Measurements from ENCODE around the gene SLC22A5.
"Not testable (repeated sequence)": the region's sequence is repeated elsewhere in the genome, so short reads cannot be mapped to it uniquely, and the experiment has no call there.

SLC22A5 gene

DNA sequence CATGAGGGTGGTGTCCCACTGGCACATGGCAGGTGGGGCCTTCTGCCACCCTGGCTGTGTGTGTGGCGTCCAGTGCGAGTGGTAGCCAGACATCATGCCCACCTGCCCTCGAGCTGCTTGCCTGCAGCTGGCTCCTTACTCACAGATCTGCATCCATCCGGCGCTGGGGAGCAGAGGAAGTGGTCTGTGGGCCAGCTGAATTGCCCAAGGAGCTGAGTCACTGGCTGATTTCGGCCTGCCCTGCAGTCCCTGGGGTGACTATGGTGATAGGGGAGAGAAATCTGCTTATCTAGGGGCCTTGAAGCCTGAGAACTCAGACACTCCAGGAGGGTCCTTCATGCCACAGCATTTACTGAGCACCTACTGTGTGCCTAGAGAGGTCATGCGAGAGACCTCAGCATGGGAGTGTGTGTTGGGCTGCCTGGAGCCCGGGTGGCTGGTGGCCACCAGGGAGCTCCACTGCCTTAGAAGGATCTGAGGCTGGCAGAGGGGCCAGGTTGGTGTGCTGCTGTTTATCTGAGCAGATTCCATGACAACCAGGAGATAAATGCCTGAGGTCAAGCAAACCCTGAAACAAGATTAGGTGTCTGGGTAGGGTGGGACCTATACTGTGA lies 57.1 kb downstream of the SLC22A5 start:
- in situ Hi-C loops (cut with MboI; ENCODE audit: low sequenced_read_pairs), result no loop called here

GRCh38 chr5:132427281-132428146 lies 58.0 kb downstream of the SLC22A5 start:
- in situ Hi-C loops (cut with MboI; ENCODE audit: low sequenced_read_pairs), result no loop called here

DNA sequence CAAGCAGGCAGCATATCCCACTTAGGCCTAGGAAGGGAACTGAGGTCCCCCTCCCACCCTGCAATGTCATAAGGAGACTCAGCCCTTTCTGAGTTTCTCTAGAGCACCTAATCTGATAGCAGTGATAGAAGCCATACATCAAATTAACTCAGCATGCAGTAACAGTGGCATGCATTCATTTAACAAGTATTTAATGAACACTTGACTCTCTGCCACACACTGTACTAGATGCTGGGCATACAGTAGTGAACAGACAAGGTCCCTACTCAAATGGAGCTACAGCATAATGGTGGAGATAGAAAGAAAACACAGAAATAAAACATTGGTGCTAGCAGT lies 58.6 kb downstream of the SLC22A5 start:
- in situ Hi-C loops (cut with MboI; ENCODE audit: low sequenced_read_pairs), result no loop called here

- in situ Hi-C loops (cut with MboI; ENCODE audit: low sequenced_read_pairs), result no loop called here
These were observed 59.3 kb downstream of the SLC22A5 start for GRCh38 chr5:132428484-132429462.

GRCh38 chr5:132429463-132430440 lies 60.2 kb downstream of the SLC22A5 start:
- in situ Hi-C loops (cut with MboI; ENCODE audit: low sequenced_read_pairs), result no loop called here

GRCh38 chr5:132430746-132431145 lies 61.2 kb downstream of the SLC22A5 start:
- in situ Hi-C loops (cut with MboI; ENCODE audit: low sequenced_read_pairs), result no loop called here

- in situ Hi-C loops (cut with MboI; ENCODE audit: low sequenced_read_pairs), result no loop called here
These were observed 62.1 kb downstream of the SLC22A5 start for GRCh38 chr5:132431632-132432031.

DNA sequence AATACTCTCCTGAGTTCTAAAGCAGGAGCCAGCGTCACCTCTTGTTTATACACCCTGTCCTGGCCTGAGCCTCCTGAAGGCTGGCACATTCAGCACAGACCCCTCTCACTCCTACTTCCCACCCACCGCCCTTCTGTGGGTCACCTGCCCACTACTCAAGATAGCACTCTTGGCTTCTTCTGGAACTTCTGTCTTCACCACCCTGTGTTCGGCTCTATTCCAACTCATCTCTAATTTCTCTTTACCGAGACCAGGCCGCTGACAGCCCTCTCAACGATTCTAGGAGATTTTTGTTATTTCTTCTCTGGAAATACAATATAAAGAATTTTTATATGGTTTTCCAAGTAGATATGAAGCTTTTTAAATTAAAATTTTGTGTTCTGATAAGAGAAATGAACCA lies 63.6 kb downstream of the SLC22A5 start:
- in situ Hi-C loops (cut with MboI; ENCODE audit: low sequenced_read_pairs), result no loop called here

GRCh38 chr5:132434416-132435286 lies 65.1 kb downstream of the SLC22A5 start:
- in situ Hi-C loops (cut with MboI; ENCODE audit: low sequenced_read_pairs), result no loop called here

DNA sequence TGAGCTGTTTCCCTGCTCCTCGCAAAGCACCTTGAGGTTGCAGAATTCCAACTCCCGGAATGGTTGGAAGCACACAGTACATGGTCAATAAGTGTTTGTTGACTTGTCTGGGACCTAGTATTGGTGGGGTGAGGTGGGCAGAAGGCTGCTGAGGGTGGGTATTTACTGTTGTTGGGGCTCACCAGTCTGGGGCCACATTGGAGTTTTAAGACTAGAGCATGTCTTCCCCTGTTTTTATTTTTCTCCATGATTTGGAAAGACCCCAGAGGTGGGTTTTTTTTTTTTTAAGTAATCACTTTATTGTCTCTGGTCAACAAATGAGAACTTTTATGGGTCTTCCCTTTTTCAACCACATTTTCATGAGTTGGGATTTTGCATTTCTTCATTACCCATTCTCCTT lies 65.9 kb downstream of the SLC22A5 start:
- in situ Hi-C loops (cut with MboI; ENCODE audit: low sequenced_read_pairs), result no loop called here

DNA sequence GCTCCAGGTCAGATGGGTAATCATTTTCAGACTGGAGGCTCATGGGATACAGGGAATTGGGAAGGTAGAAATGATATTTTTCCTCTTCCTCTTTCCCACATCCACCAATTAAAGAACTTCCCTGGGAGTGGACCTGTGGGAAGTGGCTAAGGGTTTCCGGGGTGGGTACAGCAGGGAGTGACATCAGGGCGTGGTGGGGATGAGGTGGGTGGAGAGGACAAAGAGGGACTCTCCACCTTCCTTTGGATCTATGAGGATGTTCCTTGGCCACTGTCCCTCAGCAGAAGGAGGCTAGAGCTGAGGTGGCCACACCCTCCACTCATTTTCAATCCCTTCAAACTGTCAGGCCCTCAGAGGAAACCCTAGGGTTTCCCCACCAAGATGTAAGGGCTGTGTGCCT lies 66.4 kb downstream of the SLC22A5 start:
- in situ Hi-C loops (cut with MboI; ENCODE audit: low sequenced_read_pairs), result no loop called here

DNA sequence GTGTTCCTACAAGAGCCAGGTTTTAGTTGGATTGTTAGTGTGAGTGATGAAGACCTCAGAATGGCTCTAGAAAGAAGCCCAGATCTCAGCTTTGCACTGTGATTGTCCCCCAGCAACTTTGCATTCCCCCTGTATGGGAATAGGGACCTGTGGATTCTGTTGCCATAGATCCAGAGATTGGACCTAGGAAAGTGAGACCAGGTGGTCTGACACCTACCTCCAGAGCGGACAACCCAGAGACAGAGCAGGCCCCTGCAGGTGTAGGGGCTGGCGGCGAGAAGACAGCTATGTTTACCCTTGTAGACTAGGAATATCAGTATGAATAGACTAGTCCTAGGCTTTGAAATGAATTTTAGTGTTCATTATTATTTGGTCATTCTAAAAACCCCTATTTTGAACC lies 67.4 kb downstream of the SLC22A5 start:
- in situ Hi-C loops (cut with MboI; ENCODE audit: low sequenced_read_pairs), result no loop called here

DNA sequence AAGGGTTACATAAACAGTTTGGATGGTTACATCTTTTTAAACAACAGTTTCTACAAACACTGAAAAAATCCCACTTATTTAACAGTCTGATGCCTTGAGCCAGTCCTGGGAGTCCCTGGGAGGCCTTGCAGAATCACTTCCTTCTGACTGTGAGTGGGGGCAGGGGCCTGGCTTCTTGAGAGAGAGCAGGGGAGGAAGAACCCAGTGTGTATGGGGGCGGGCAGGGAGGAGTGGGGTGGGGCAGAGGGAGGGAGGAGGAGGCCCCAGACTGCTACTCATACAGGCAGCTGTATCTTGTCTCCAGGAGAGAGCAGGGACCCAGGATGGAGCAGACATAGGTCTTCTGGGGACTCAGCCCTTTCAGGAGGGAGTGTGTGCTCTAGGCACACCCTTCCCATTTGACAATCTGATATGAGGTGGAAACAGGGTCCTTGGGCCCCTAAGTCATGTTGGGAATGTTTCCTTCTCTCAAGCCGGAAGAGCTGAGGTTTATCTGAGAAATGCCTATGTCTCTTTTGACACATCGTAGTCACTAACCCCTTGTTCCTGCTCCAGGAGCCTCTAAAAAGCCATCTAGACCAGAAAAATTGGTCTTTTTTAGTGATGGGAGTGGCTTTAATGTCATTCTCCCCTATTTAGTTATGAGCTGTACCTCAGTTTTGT lies 68.2 kb downstream of the SLC22A5 start:
- in situ Hi-C loops (cut with MboI; ENCODE audit: low sequenced_read_pairs), result no loop called here

GRCh38 chr5:132438267-132438645 lies 68.7 kb downstream of the SLC22A5 start:
- in situ Hi-C loops (cut with MboI; ENCODE audit: low sequenced_read_pairs), result not testable (repeated sequence)

DNA sequence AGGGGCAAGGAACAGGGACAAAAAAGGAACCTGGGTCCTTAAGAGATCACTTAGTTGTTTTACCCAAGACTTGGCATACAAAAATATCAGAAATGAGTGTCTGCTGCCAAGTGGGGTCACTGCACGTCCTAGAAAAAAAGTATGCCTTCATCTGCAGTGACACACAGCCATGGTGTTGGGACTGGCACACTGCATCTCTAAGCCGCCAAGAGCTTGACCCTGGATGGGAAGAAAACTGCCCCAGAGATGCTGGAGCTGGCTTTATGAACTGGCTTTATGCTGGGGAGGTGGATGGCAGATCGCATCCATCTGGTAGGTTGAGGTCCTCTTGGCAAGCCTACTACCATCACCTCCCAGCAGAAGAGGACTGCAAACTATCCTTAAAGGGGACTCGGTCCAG lies 69.4 kb downstream of the SLC22A5 start:
- in situ Hi-C loops (cut with MboI; ENCODE audit: low sequenced_read_pairs), result no loop called here

- in situ Hi-C loops (cut with MboI; ENCODE audit: low sequenced_read_pairs), result no loop called here
These were observed 70.1 kb downstream of the SLC22A5 start for GRCh38 chr5:132439521-132440089.

DNA sequence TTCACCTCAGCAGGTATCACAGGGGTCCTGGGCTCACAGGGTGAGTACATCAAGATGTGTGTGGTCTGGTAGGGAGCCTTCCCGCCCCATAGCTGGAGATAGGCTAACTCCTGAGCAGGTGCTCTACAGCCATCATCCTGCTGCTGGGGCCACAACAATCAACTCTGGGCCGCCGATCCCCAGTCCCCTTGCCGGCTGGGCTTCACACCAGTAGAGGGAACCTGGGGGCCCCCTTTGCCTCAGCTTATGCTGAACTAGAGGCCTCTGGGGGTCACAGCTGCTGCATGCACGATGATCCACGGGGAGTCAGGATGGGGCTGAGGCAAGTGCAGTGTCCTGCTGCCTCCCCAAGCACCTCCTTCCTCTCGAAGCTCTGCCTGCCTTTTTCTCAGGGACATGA lies 74.6 kb downstream of the SLC22A5 start:
- in situ Hi-C loops (cut with MboI; ENCODE audit: low sequenced_read_pairs), result no loop called here

Data from hTERT RPE-1 (cell line).